T47D (cell line): Measurements from ENCODE around the gene GGACT.

Source experiments
- DNase-seq, 2 experiments: peaks; one replicate each; pipeline versions ENCODE4 v3.0.0 to v3.0.0-alpha.2; 2011 to 2012; ENCODE audit warnings: low read depth in 1 of 2, low spot score in 1 of 2
- JUND ChIP-seq: IDR thresholded peaks from 2 replicates; pipeline ENCODE4 v1.6.1; 2012; ENCODE audit warnings: low read depth
- in situ Hi-C: cut with HindIII; loops from 2 replicates; pipeline ENCODE4 v1.10.0; 2016; ENCODE audit warnings: low sequenced_read_pairs, low pct_unique_long_range_greater_than_20kb

GGACT gene

GRCh38 chr13:100508996-100509395 lies 79.6 kb downstream of the GGACT start:
- in situ Hi-C loops = no loop called here
- TF ChIP-seq JUND = no peak
- DNase-seq = no peak

- in situ Hi-C loops = no loop called here
- no peak for TF ChIP-seq JUND
- DNase-seq = no peak
These were observed 80.1 kb downstream of the GGACT start for GRCh38 chr13:100508455-100508854.

- no peak for DNase-seq
- TF ChIP-seq JUND = no peak
- in situ Hi-C loops = no loop called here
These were observed 81.8 kb downstream of the GGACT start for GRCh38 chr13:100506600-100507422.

- no peak for DNase-seq
- TF ChIP-seq JUND = no peak
- in situ Hi-C loops = no loop called here
These were observed 82.4 kb downstream of the GGACT start for GRCh38 chr13:100506154-100506553.

DNA sequence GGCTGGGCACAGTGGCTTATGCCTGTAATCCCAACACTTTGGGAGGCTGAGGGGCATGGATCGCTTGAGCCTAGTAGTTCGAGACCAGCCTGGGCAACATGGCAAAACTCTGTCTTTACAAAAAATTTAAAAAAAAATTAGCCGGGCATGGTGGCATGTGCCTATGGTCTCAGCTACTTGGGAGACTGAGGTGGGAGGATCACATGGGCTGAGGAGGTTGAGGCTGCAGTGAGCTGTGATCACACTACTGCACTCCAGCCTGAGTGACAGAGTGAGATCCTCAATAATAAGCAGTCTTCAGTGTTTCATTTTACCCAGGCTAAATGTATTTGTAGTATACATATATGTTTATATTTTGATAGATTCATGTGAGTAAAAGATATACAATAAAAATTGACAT lies 85.0 kb downstream of the GGACT start:
- TF ChIP-seq JUND = no peak
- in situ Hi-C loops = no loop called here
- no peak for DNase-seq

DNA sequence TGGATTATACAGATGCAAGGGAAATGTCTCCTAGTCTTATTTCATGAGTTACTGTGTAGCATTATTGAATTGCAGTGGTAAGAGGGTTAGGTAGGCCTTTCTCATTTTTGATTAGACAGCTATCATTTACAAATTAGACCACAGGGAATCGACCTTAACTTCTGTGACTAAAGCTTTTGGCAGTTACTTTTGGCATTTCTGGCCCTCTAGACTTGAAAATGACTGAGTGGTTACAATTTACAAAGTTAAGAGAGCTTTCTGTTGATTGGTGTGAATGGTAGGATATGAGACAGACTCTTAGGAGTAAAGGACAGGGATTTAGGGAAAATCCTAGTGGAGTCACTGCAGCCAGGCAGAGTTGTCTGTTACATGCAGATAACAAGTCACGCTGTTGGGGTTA lies 86.1 kb downstream of the GGACT start:
- DNase-seq = no peak
- TF ChIP-seq JUND = no peak
- in situ Hi-C loops = no loop called here

- no peak for DNase-seq
- no peak for TF ChIP-seq JUND
- in situ Hi-C loops = no loop called here
These were observed 91.2 kb downstream of the GGACT start for GRCh38 chr13:100497389-100497788.

DNA sequence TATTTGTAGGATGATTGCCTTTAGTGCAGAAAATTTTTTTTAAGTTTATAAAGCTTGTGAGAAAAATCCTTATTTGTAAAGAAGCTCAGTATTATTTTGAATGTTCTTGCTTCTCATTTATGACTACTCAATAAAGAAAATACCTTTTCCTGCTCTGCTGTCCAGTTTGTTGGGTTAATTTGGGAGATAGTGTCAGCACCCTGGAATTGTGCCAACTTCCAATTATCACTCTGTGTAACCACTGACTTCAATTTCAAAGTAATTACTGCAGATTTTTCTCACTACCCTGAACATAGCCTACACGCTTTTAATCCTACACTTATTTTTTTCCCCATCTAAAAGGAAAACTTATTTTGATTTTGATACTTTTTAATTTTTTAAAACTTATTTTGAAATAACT lies 93.1 kb downstream of the GGACT start:
- no peak for TF ChIP-seq JUND
- DNase-seq = no peak
- in situ Hi-C loops = no loop called here

- DNase-seq = no peak
- in situ Hi-C loops = no loop called here
- TF ChIP-seq JUND = no peak
These were observed 95.2 kb downstream of the GGACT start for GRCh38 chr13:100493418-100493817.

DNA sequence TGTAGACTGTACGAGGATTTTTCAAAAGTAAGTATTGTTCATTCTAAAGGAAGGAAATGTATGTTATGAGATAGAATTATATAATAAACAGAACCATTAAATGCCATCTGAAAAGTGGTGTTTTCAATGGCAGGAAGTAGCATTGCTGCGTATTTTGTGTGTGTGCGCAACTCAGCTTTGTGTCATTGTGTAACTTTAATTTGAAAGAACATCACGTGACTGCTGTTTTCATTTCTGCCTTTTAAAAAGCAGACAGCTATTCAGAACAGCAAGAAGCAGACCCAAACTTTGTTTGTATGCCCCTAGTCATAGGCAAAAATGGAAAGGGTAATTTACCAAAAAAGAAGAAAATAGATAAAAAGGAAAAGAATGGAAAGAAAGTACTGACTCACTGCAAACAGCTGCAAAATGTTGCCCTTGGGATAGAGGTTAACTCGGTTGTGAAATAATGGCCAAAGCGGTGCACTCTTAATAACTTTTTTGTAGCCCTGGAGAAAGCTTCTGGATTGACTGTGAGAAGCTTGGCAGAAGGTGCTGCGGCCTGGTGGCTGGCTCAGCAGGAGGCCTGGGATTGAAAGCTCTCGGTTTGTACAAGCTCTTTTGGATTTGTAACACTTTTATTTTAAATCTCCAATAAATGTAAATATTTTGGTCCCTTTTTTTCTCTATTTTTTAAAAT lies 97.3 kb downstream of the GGACT start:
- TF ChIP-seq JUND = no peak
- DNase-seq = no peak
- in situ Hi-C loops = no loop called here

DNA sequence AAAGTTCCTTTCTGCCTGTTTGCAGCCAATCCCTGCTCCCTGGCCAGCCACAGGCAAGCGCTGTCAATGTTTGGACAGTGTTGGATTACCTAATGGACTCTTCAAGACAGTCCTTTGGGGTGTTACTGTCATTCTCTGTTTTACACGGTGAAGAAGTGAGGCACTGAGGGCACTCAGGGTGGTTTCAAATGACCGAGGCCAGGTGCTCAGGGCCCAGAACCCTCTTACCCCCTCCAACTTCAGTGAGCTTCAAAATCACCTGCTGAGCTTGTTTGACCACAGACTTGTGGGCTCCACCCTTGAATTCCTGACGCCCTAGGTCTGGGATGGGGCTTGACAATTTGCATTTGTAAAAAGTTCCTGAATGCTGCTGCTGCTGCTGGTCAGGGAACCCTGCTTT lies 97.9 kb downstream of the GGACT start:
- in situ Hi-C loops = no loop called here
- DNase-seq = peak in 1 of 2 experiments; percentile 57
- no peak for TF ChIP-seq JUND

DNA sequence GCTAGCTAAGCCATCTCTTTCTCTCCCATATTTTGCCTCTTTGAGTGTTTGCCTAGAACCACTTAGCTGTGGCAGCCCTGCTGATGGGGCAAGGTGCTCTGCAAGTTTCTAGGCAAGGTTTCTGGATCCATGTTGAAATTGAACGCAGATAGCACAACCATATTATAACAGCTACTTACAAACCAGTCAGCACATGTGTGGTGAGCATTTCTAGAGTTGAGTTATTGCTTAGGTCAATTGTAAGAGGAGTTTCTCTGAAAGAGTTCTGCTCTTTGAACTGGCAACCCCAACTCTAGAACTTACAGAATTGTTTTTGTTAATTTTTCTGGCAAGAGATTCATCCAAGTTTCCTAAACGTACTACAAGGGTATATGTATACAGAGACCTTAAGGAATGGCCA lies 103.3 kb downstream of the GGACT start:
- no peak for DNase-seq
- no peak for TF ChIP-seq JUND

DNA sequence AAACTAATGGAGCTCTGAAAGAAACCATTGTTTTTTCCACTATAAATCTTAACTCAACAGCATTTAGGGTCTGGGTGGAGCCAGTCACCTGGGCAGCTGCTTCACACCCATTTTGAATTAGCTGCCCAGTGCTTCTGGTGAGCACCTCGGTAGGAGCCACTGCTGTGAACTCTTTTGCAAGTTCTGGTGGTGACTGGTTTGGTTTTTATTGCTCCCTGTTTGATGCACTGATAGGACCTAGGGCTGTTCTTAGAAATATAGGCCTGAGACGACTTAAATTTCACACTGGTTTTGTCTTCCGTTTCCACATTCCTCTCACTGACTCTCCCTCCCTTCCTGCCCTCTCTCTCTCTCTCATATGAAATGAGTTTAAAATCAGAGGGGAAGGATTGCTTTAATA lies 103.9 kb downstream of the GGACT start:
- in situ Hi-C loops = no loop called here
- TF ChIP-seq JUND = no peak
- no peak for DNase-seq

More for the DNA sequence above, 103.3 kb downstream of the GGACT start:
- in situ Hi-C loops = no loop called here

GRCh38 chr13:100483841-100484381 lies 104.7 kb downstream of the GGACT start:
- in situ Hi-C loops = no loop called here
- DNase-seq = no peak
- TF ChIP-seq JUND = no peak
